ENCODE measurements around the gene MS4A15.

DNA sequence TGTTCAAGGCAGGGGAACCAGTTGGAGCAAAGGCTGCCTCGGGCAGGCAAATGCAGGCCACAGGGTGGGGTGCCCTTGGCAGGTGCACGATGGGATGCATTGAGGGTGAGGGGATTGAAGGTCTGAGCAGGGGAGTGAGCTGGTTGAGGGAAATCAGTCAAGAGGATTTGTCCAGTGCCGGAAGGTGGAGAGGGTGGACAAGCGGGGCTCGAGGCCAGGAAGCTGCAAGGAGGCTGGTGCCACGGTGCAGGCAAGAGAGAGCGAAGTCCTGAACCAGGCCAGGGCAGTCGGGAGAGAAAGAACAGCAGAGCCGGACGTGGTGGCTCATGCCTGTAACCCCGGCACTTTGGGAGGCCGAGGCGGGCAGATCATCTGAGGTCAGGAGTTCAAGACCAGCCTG, 18.1 kb downstream of the MS4A15 start:
- TF ChIP-seq, protein P1, sequence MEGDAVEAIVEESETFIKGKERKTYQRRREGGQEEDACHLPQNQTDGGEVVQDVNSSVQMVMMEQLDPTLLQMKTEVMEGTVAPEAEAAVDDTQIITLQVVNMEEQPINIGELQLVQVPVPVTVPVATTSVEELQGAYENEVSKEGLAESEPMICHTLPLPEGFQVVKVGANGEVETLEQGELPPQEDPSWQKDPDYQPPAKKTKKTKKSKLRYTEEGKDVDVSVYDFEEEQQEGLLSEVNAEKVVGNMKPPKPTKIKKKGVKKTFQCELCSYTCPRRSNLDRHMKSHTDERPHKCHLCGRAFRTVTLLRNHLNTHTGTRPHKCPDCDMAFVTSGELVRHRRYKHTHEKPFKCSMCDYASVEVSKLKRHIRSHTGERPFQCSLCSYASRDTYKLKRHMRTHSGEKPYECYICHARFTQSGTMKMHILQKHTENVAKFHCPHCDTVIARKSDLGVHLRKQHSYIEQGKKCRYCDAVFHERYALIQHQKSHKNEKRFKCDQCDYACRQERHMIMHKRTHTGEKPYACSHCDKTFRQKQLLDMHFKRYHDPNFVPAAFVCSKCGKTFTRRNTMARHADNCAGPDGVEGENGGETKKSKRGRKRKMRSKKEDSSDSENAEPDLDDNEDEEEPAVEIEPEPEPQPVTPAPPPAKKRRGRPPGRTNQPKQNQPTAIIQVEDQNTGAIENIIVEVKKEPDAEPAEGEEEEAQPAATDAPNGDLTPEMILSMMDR (IDR thresholded peaks at IDR 0.05): no peak
- no peak for TF ChIP-seq EZH2 (IDR thresholded peaks at IDR 0.05; ENCODE audit: borderline replicate concordance, insufficient read depth, low read depth, low read length, poor library complexity, severe bottlenecking)

Measured in B cell (primary cell).